Muscle of leg (tissue), 11 donors: ENCODE measurements around the gene NUS1. TPM values are rescaled to one million over a fixed set of nuclear protein-coding genes. Genes with fewer than 3 reads are reported as not detected.
"Not testable (repeated sequence)": the region's sequence is repeated elsewhere in the genome, so short reads cannot be mapped to it uniquely, and the experiment has no call there.

Experiments used
- DNase-seq: peaks from one replicate; pipeline ENCODE4 v3.0.0; 2013
- H3K27ac ChIP-seq: one replicate; pipeline ENCODE4 v1.5.1; 2013; ENCODE audit warnings: mild to moderate bottlenecking, low read length, control low read depth
- H3K27me3 ChIP-seq: one replicate; pipeline ENCODE4 v1.6.1; 2013; ENCODE audit warnings: low read length; ENCODE audit not compliant: control insufficient read depth, insufficient read depth
- H3K36me3 ChIP-seq: one replicate; pipeline ENCODE4 v1.6.1; 2013; ENCODE audit warnings: low read length; ENCODE audit not compliant: control insufficient read depth, insufficient read depth
- H3K4me1 ChIP-seq: one replicate; pipeline ENCODE4 v1.6.1; 2013; ENCODE audit warnings: low read length; ENCODE audit not compliant: control insufficient read depth, insufficient read depth
- H3K4me3 ChIP-seq: one replicate; pipeline ENCODE4 v1.5.1; 2013; ENCODE audit warnings: low read length, control low read depth
- H3K9me3 ChIP-seq: replicated peaks from 2 replicates; pipeline ENCODE4 v1.6.1; 2013; ENCODE audit warnings: low read depth, low read length; ENCODE audit not compliant: control insufficient read depth
- WGBS: methylation state at CpG from one replicate; pipeline ENCODE4 v1.1.5; 2013; ENCODE audit warnings: missing lambda C conversion rate; ENCODE audit not compliant: insufficient coverage; 5-methylcytosine and 5-hydroxymethylcytosine counted together
- polyA plus RNA-seq, 8 donors: library from polyadenylated mRNA; unstranded; fragments of 120-200 nt; gene quantifications; one replicate each; pipeline versions ENCODE4 v1.2.1 to v1.2.3, GENCODE V29; 2013; ENCODE audit warnings: inconsistent platforms in 1 of 8, low replicate concordance in 1 of 8; ENCODE audit not compliant: insufficient read length in 8 of 8, insufficient read depth in 1 of 8
- total RNA-seq: library from RNA; stranded (reverse); fragments of 120-200 nt; gene quantifications from one replicate; pipeline ENCODE4 v1.2.4, GENCODE V29; 2013

The NUS1 gene
- total and polyA plus RNA-seq, 9 donors, result 8.8 to 28.0 (median 19.1) TPM

DNA sequence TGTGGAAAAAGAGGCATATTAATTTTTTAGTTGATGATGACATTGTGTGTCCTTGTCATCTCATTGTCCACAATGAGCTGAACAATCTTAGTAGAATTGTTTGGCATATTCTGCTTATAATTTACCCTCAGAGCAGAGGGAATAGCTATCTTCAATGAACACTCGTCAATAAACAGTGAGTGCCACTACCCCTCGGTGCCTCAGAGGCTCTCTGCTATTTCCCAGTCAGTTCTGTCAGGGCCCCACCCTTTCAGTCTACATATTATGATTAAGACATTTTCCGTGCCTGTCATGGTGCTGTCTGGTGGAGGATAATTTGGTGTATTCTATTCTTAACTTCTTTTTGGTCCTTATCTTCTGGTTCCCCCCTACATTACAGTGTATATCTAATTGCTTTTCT, 31.2 kb downstream of the NUS1 start:
- H3K4me3 ChIP-seq, result no peak overlapping the region
- no CpG with 5 or more reads among the region's 3 CpGs for WGBS
- no peaks in the 10 kb centered on the region for H3K27me3 ChIP-seq
- H3K4me1 ChIP-seq, result no peaks in the 10 kb centered on the region
- no peak for DNase-seq
- H3K36me3 ChIP-seq, result peaks cover 16% of the 10 kb centered on the region
- H3K27ac ChIP-seq, result no peak overlapping the region
- no peaks in the 10 kb centered on the region for H3K9me3 ChIP-seq

DNA sequence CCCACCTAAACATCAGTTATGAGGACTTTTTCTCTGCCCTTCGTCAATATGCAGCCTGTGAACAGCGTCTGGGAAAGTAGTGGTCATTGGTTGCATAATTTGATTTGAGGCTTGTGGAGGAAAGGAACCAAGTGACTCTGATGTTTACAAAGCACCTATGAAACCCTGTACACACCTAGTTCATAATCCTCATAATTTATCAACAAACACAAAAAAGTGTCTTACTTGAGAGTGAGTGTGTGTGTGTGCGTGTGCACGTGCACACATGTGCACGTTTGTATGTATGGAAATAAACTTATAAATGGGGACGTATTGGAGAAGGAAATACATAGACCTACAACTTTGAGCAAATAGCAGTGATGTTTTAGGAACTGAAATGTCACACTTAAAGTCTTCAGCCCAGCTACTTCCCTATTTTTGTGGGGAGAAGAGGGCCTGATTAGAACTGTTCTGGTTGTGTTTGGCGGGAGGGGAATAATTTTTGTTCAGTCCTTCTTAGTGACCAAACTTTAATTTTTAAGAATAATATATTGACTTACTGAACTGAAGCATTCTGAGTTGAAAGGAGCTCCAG, 31.8 kb downstream of the NUS1 start:
- not testable (repeated sequence) for H3K4me3 ChIP-seq, DNase-seq, H3K9me3 ChIP-seq, H3K27me3 ChIP-seq, H3K27ac ChIP-seq, H3K4me1 ChIP-seq
- WGBS, result no CpG with 5 or more reads among the region's 7 CpGs
- peaks cover 14% of the 10 kb centered on the region for H3K36me3 ChIP-seq

DNA sequence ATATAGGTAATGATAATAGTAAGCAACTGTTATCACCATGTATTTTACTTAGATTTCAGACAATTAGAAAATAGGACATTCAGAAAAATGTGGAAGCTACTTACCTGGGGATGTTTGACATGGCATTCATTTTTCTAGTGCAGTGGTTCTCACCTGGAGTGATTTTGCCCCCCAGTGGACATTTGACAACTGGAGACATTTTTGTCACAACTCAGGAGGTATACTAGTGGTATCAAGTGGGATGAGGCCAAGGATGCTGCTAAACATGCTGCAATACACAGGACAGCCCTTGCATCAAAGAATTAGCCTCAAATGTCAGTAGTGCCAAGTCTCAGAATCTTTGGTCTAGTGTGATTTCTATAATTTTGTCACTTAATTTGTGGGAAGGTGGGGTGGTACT, 36.1 kb downstream of the NUS1 start:
- H3K9me3 ChIP-seq, result no peaks in the 10 kb centered on the region
- H3K27ac ChIP-seq, result no peak overlapping the region
- DNase-seq, result no peak

DNA sequence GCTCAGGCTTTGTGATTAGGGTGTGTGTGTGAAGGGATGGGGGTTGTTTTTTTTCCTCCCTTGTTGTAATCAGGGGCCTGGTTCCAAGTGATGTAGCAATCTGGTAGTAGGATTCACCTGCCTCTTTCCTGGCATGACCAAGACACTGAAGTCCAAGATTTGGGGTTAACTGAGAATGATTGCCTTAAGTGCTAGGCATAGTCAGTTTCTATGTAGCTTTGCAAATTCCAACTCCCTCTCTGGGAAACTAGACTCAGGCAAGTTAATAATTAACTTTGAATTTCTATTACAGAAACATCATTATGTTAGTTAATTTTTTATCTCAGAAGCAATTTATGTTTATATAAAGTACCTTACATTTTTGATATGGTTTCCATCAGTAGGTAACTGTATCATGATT, 43.6 kb downstream of the NUS1 start:
- Histone ChIP-seq H3K4me3 (no peak overlapping the region), H3K4me1 (no peaks in the 10 kb centered on the region), H3K36me3 (no peaks in the 10 kb centered on the region), H3K9me3 (peaks cover 2% of the 10 kb centered on the region), H3K27me3 (no peaks in the 10 kb centered on the region), H3K27ac (no peak overlapping the region)
- DNase-seq, result no peak

More for the DNA sequence above, 36.1 kb downstream of the NUS1 start:
- H3K27me3 ChIP-seq, result no peaks in the 10 kb centered on the region
- no peaks in the 10 kb centered on the region for H3K36me3 ChIP-seq
- H3K4me3 ChIP-seq, result no peak overlapping the region
- no peaks in the 10 kb centered on the region for H3K4me1 ChIP-seq

DNA sequence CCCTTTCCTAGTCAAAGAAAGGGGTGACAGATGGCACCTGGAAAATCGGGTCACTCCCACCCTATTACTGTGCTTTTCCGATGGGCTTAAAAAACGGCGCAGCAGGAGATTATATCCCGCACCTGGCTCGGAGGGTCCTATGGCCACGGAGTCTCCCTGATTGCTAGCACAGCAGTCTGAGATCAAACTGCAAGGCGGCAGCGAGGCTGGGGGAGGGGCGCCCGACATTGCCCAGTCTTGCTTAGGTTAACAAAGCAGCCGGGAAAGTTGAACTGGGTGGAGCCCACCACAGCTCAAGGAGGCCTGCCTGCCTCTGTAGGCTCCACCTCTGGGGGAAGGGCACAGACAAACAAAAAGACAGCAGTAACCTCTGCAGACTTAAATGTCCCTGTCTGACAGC, 46.3 kb downstream of the NUS1 start:
- H3K36me3 ChIP-seq, H3K27me3 ChIP-seq: not testable (repeated sequence)
- WGBS, result 90% methylated on average over 10 of the region's 12 CpGs

DNA sequence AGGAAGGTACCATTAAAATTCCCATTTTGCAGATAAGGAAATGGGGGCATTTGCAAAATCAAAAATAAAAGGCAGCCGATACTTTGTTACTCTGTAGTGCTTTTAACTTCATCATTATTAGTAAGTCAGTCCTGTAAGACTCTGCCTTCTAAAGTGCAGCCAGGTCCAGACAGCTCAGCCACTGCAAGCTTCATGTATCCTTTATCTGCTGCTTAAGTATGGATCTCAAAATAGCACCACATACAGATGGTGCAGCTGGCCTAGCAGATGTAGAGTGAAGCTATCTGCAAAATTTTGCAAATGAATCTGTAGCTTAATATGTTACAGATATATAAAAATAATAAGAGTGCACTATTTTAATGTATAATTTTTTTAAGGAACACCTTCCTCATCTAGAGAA, 53.4 kb downstream of the NUS1 start:
- no peak for DNase-seq
- Histone ChIP-seq H3K9me3 (no peaks in the 10 kb centered on the region), H3K4me3 (no peak overlapping the region)

More for the DNA sequence above, 46.3 kb downstream of the NUS1 start:
- H3K4me1 ChIP-seq, H3K4me3 ChIP-seq, DNase-seq, H3K9me3 ChIP-seq, H3K27ac ChIP-seq: not testable (repeated sequence)

DNA sequence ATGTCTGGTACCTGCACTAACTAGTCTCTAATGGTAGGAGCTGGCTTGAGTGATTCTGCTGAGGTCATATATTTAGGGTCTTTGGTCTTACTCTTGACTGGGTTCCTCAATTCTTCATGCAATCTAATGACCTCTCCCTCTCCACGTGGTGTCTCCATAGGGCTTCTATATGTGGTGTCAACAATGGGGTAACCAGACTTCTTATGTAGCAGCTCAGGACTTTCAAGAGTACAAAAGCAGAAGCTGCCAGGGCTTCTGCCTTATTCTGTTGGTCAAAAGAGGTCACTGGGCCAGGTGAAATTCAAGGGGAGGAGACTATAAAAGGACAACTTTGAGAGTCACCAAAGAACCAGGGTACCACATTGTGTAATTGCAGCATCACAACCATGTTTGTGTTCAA, 54.3 kb downstream of the NUS1 start:
- Histone ChIP-seq H3K9me3 (no peaks in the 10 kb centered on the region), H3K27me3 (no peaks in the 10 kb centered on the region), H3K36me3 (no peaks in the 10 kb centered on the region), H3K4me1 (no peaks in the 10 kb centered on the region), H3K27ac (no peak overlapping the region), H3K4me3 (no peak overlapping the region)
- no peak for DNase-seq
- no CpG with 5 or more reads among the region's 1 CpG for WGBS

More for the DNA sequence above, 53.4 kb downstream of the NUS1 start:
- H3K36me3 ChIP-seq, result no peaks in the 10 kb centered on the region
- WGBS, result no CpG with 5 or more reads among the region's 1 CpG
- H3K27me3 ChIP-seq, result no peaks in the 10 kb centered on the region
- no peaks in the 10 kb centered on the region for H3K4me1 ChIP-seq
- no peak overlapping the region for H3K27ac ChIP-seq

DNA sequence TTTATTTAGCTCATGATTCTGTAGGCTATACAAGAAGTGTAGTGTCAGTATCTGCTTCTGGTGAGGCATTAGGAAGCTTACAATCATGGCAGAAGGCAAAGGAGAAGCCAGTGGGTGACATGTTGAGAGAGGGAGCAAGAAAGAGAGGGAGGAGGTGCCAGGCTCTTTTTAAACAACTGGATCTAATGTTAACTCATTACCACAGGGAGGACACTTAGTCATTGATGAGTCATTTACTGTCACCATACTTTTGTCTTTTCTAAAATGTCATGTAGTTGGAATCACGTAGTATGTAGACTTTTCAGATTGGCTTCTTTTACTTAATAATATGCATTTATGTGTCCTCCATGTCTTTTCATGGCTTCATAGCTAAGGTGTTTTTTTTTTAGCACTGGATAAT, 58.1 kb downstream of the NUS1 start:
- Histone ChIP-seq H3K27ac (no peak overlapping the region), H3K9me3 (peaks cover 5% of the 10 kb centered on the region), H3K4me1 (no peaks in the 10 kb centered on the region), H3K4me3 (no peak overlapping the region), H3K27me3 (no peaks in the 10 kb centered on the region), H3K36me3 (no peaks in the 10 kb centered on the region)
- no CpG with 5 or more reads among the region's 1 CpG for WGBS
- no peak for DNase-seq

DNA sequence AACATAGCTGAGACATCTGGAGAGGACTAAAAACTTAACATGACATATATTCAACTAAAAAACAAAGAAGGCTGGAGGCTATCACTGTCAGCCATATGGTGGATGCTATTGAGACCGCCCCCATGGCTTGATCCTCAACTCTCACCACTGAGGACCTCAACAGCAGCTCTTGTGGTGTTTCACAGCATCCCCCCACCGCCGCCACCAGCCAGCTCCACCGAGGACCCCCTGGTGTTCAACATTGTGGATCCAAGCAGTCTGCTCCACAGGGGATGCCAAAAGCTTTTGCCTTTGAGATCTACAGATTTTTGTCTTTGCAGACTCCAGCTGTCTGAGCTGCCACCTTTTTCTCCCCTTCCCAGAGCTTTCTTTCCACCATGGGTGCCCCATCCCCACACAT, 64.6 kb downstream of the NUS1 start:
- no peak overlapping the region for H3K27ac ChIP-seq
- WGBS, result 71% methylated on average over 4 of the region's 4 CpGs
- H3K36me3 ChIP-seq, result no peaks in the 10 kb centered on the region
- H3K27me3 ChIP-seq, result no peaks in the 10 kb centered on the region
- H3K4me1 ChIP-seq, result no peaks in the 10 kb centered on the region
- H3K9me3 ChIP-seq, result peaks cover 21% of the 10 kb centered on the region
- no peak for DNase-seq
- no peak overlapping the region for H3K4me3 ChIP-seq

DNA sequence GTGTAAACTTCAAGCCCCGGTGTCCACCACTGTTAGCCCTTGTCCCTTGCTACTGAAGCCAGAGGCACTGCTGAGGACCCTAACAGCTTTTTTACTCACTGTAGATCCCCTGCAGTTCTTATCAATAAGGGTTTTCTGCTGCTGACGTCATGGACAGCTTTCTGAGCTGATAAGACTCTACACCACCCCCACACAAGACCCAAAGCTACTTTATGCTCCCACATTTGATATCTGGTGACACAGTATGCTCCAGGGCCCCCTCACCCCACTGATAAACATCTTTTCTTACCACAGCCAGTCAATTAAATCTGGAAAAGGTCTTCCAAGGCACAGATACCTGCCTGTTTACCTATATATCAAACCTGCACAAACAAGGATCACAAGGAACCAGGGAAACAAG, 65.3 kb downstream of the NUS1 start:
- H3K4me3 ChIP-seq, result no peak overlapping the region
- H3K4me1 ChIP-seq, result no peaks in the 10 kb centered on the region
- H3K27ac ChIP-seq, result no peak overlapping the region
- no peak for DNase-seq
- H3K36me3 ChIP-seq, result no peaks in the 10 kb centered on the region
- peaks cover 21% of the 10 kb centered on the region for H3K9me3 ChIP-seq
- WGBS, result 60% methylated on average over 2 of the region's 2 CpGs
- no peaks in the 10 kb centered on the region for H3K27me3 ChIP-seq

DNA sequence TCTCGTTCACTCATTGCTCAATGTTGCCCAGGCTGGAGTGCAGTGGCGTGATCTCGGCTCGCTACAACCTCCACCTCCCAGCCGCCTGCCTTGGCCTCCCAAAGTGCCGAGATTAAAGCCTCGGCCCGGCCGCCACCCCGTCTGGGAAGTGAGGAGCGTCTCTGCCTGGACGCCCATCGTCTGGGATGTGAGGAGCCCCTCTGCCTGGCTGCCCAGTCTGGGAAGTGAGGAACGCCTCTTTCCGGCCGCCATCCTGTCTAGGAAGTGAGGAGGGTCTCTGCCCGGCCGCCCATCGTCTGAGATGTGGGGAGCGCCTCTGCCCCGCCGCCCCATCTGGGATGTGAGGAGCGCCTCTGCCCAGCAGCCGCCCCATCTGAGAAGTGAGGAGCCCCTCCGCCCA, 75.4 kb downstream of the NUS1 start:
- H3K27me3 ChIP-seq, H3K27ac ChIP-seq, H3K4me1 ChIP-seq, DNase-seq, H3K36me3 ChIP-seq, H3K4me3 ChIP-seq, H3K9me3 ChIP-seq: not testable (repeated sequence)
- WGBS, result 98% methylated on average over 22 of the region's 25 CpGs
